Heart left ventricle (tissue), 16 donors: Measurements from ENCODE around the gene HSPA12A. TPM values are rescaled to one million over a fixed set of nuclear protein-coding genes. Genes with fewer than 3 reads are reported as not detected.

Experiments
- ATAC-seq, 4 donors: fragments of 200-7000 bp; cut with Tn5 transposase; one replicate each; pipeline ENCODE4 v1.9.1; 2020 to 2022; ENCODE audit warnings: moderate library complexity in 4 of 4, mild to moderate bottlenecking in 3 of 4, moderate number of reproducible peaks in 1 of 4
- DNase-seq, 5 donors: peaks; one replicate each; pipeline ENCODE4 v3.0.0-alpha.2; 2020
- H3K27ac ChIP-seq, 12 donors: fragments of 200-600 bp; sonication (generic) in 4 of 12; one replicate each; pipeline versions ENCODE4 v1.5.0 to v1.8.0; 2016 to 2022; ENCODE audit warnings: mild to moderate bottlenecking in 2 of 12
- H3K27me3 ChIP-seq, 9 donors: fragments of 200-600 bp; sonication (generic) in 2 of 9; one replicate each; pipeline versions ENCODE4 v1.5.1 to v1.8.0; 2016 to 2022; ENCODE audit warnings: mild to moderate bottlenecking in 3 of 9
- H3K36me3 ChIP-seq, 9 donors: fragments of 200-600 bp; sonication (generic) in 2 of 9; one replicate each; pipeline versions ENCODE4 v1.5.0 to v1.8.0; 2018 to 2022; ENCODE audit warnings: mild to moderate bottlenecking in 2 of 9
- H3K4me1 ChIP-seq, 12 donors: fragments of 200-600 bp; sonication (generic) in 4 of 12; one replicate each; pipeline versions ENCODE4 v1.5.0 to v1.8.0; 2016 to 2022; ENCODE audit warnings: mild to moderate bottlenecking in 3 of 12
- H3K4me3 ChIP-seq, 12 donors: fragments of 200-600 bp; sonication (generic) in 4 of 12; one replicate each; pipeline versions ENCODE4 v1.5.0 to v1.8.0; 2017 to 2022; ENCODE audit warnings: mild to moderate bottlenecking in 9 of 12, moderate library complexity in 4 of 12
- H3K9me3 ChIP-seq, 12 donors: fragments of 200-600 bp; sonication (generic) in 4 of 12; one replicate each; pipeline versions ENCODE4 v1.5.0 to v1.8.0; 2016 to 2022; ENCODE audit warnings: mild to moderate bottlenecking in 1 of 12
- POLR2A ChIP-seq, 2 donors: fragments of 450-650 bp; IDR thresholded peaks; one replicate each; pipeline ENCODE4 v1.6.1; 2017; ENCODE audit warnings: antibody characterized with exemption in 2 of 2, mild to moderate bottlenecking in 2 of 2, moderate library complexity in 2 of 2
- WGBS, 4 donors: extraction: QIAGEN DNeasy Blood & Tissue Kit in 2 of 4; methylation state at CpG; one replicate each; pipeline versions ENCODE4 v1.1.5 to v1.1.7; 2013 to 2018; 5-methylcytosine and 5-hydroxymethylcytosine counted together
- intact Hi-C, 10 donors: fragments of 100-400 bp; cut with DNase I; formaldehyde crosslinking; loops; one replicate each; pipeline versions ENCODE4 v1.11.1 to v1.14.2; 2022
- polyA plus RNA-seq, 2 donors: library from polyadenylated mRNA; stranded (reverse); fragments of 200-250 nt; gene quantifications; one replicate each; pipeline ENCODE4 v1.2.3, GENCODE V29; 2013
- total RNA-seq, 9 donors: library from RNA; depleted of rRNA in 2 of 9; stranded (reverse); fragments of >200 nt in 2 of 9; fragmentation: NEBNext Ultra II Directional in 3 of 9; extraction: Animal tissue kit (Norgen Biotek cat#: 25700) in 3 of 9; gene quantifications; one replicate each; pipeline versions ENCODE4 v1.1.0 to v1.2.4, GENCODE V29; 2016 to 2023
- TF ChIP-seq, protein P1 (sequence below), 12 donors: fragments of 200-600 bp; sonication (generic) in 4 of 12; IDR thresholded peaks; one replicate each; pipeline versions ENCODE4 v1.5.0 to v1.8.0; 2018 to 2022; ENCODE audit warnings: antibody characterized with exemption in 12 of 12, mild to moderate bottlenecking in 5 of 12
- donor health status: ischemic (EF 13 %, LVEDD 7.1; RV severe dilation, severe dysfunction).
- donor health status: healthy with polysubstance abuse.
- donor health status: DM: no; HTN: yes; CAD: no.
- donor health status: DM: no; HTN: no; CAD: no.
- donor health status: ischemic (EF 25% LVEDD 6.9; RV normal size, moderate dysfunction).
- donor health status: ischemic (EF 25% LVEDD 5.7; RV mildly dilated, moderate dysfunction).
- donor health status: healthy.
- donor health status: DM: yes; HTN: yes; CAD: no.
- donor health status: ischemic (EF 35%, LVEDD 5.7; RV mildly dilated, moderate dysfunction).
- donor health status: nonischemic (EF 11% LVEDD 7.7; RV severe dilation, severe dysfunction).
- donor health status: DM: yes; HTN: yes; CAD: no.
- donor health status: PGD.
- donor health status: ischemic (EF 29% LVEDD 5.4; RV normal size, mild dysfunction).
- donor health status: nonischemic (EF 23%, LVEDD 6.1; RV moderate dilation, normal function).

HSPA12A gene
- total and polyA plus RNA-seq, 11 donors: 4.7 to 17.0 (median 13.5) TPM

DNA sequence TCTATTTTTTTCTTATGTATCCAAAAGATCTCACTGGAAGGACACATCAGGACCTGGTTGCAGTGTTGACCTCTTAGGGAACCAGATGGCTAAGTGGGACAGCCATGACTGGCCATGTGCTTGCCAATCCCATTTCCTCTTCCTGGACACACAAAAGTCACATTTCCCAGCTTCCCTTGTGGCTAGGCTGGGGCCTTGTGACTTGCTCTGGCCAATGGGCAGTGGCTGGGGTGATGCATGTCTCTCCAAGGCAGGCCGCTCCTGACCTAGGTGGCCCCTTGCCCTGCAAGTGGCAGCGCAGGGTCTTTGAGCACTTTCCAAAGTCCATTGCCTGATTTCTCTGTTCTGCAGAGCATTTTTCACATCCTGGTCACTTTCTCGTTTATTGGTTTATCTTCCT is 41.7 kb upstream of the HSPA12A start:
- TF ChIP-seq, protein P1, sequence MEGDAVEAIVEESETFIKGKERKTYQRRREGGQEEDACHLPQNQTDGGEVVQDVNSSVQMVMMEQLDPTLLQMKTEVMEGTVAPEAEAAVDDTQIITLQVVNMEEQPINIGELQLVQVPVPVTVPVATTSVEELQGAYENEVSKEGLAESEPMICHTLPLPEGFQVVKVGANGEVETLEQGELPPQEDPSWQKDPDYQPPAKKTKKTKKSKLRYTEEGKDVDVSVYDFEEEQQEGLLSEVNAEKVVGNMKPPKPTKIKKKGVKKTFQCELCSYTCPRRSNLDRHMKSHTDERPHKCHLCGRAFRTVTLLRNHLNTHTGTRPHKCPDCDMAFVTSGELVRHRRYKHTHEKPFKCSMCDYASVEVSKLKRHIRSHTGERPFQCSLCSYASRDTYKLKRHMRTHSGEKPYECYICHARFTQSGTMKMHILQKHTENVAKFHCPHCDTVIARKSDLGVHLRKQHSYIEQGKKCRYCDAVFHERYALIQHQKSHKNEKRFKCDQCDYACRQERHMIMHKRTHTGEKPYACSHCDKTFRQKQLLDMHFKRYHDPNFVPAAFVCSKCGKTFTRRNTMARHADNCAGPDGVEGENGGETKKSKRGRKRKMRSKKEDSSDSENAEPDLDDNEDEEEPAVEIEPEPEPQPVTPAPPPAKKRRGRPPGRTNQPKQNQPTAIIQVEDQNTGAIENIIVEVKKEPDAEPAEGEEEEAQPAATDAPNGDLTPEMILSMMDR (IDR thresholded peaks at IDR 0.05): no peak
- no peak for TF ChIP-seq POLR2A (IDR thresholded peaks at IDR 0.05)
- ATAC-seq (no peak), DNase-seq (no peak)
- Histone ChIP-seq H3K4me3 (no peak overlapping the region), H3K4me1 (peaks cover 0 to 9% (median 4%) of the 10 kb centered on the region in 12 donors), H3K27me3 (no peaks in the 10 kb centered on the region), H3K9me3 (no peaks in the 10 kb centered on the region), H3K36me3 (no peaks in the 10 kb centered on the region), H3K27ac (no peak overlapping the region)
- intact Hi-C loops: loop anchor here in 1 of 10 donors (2.0 kb wide), 1 partner anchor 103 kb away; no protein-coding TSS in a partner anchor
- 92 to 95% (median 94%) methylated on average over 3 of the region's 3 CpGs for WGBS, 4 donors

DNA sequence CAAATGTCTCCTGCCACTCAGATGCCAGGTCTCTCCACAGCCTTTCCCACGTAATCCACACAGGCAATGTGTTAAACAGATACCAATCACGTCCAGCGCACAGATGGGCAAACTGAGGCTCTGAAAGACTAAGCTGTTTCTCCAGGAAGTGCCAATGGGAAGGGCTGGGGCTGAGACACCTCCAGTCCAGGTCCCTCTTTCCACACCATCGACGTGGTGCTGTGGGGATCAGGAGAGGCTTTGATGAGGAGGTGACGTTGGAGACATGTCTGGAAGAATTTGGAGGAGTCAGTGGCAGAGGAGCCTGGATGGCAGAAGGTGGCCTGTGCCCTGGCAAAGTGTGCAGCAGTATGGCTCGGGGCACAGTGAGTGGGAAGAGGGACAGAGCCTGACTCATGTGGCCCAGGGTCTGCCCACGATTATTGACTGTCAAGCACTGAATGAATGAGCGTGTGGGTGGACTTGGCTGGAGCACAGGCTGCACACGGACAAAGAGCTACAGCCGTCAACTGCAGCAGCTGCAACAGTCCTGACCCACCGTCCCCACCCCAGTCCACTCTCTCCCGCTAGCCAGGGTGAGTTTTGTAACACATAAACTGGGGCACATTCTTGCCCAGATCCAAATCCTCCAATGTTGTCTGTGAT is 40.8 kb upstream of the HSPA12A start:
- H3K27me3 ChIP-seq: no peaks in the 10 kb centered on the region
- H3K9me3 ChIP-seq: no peaks in the 10 kb centered on the region
- DNase-seq: peak in 2 of 5 donors; percentile 38 to 41
- peaks cover 0 to 6% (median 4%) of the 10 kb centered on the region in 12 donors for H3K4me1 ChIP-seq
- intact Hi-C loops: no loop called here
- no peak overlapping the region for H3K27ac ChIP-seq
- peak in 3 of 4 donors; percentile 29 to 64 (median 31) for ATAC-seq
- TF ChIP-seq, protein P1 (IDR thresholded peaks at IDR 0.05): no peak
- TF ChIP-seq POLR2A (IDR thresholded peaks at IDR 0.05): no peak
- H3K36me3 ChIP-seq: no peaks in the 10 kb centered on the region
- WGBS, 4 donors: 69 to 81% (median 76%) methylated on average over 13 of the region's 13 CpGs
- no peak overlapping the region for H3K4me3 ChIP-seq

DNA sequence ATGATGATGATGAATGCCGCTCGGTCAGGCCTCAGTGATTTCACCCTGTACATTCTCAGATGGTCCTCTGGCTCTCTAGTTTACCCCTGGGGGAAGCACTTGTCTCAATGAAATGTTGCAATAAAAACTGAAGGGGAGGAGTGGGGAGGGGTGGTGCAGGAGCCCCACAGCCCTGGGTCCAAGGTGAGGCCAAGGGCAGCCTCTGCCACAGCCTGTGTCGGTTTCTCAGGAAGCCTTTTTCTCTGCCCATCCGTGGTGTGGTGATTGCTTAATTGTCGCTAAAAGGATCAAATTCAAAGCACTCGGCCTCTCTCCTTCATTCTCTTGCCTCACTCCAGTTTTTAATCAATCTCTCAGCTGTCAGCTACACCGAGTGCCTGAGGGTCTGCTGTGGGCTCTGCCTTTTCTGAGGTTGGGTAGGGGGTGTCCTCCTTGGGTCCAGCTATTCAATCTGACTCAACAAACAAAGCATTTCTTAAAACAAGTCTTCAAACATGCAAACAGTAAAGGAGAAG is 39.1 kb upstream of the HSPA12A start:
- WGBS, 4 donors: 78 to 85% (median 84%) methylated on average over 7 of the region's 7 CpGs
- DNase-seq: no peak
- TF ChIP-seq POLR2A (IDR thresholded peaks at IDR 0.05): no peak
- TF ChIP-seq, protein P1 (IDR thresholded peaks at IDR 0.05): no peak

DNA sequence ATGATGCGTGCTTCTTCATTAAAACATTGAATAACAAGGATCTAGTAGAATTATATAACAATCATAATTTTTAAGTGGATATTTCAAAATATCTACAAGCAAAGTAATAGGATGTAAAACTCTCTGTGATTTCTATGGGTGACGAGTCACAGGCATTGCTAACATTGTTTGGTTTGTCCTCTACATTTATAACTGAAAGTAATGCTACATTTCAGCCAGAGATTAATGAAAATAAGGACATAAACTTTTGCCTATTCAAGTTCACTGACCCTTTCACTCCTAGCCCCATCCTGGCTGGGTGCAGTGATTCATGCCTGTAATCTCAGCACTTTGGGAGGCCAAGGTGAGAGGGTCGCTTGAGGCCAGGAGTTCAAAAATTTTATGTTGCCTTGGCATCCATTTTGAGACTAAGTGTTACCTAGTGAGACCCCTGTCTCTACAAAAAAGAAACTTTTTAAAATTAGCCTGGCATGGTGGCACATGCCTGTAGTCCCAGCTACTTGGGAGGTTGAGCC is 38.4 kb upstream of the HSPA12A start:
- H3K27ac ChIP-seq: no peak overlapping the region
- no peaks in the 10 kb centered on the region for H3K36me3 ChIP-seq
- H3K4me1 ChIP-seq: no peaks in the 10 kb centered on the region
- ATAC-seq (no peak), DNase-seq (no peak)
- TF ChIP-seq POLR2A (IDR thresholded peaks at IDR 0.05): no peak
- TF ChIP-seq, protein P1 (IDR thresholded peaks at IDR 0.05): no peak
- intact Hi-C loops: no loop called here
- WGBS, 4 donors: 78 to 97% (median 95%) methylated on average over 3 of the region's 3 CpGs
- H3K9me3 ChIP-seq: no peaks in the 10 kb centered on the region
- no peaks in the 10 kb centered on the region for H3K27me3 ChIP-seq
- H3K4me3 ChIP-seq: no peak overlapping the region

More for the DNA sequence above, 39.1 kb upstream of the HSPA12A start:
- no peak overlapping the region for H3K27ac ChIP-seq
- no peak overlapping the region for H3K4me3 ChIP-seq
- ATAC-seq: no peak
- H3K9me3 ChIP-seq: no peaks in the 10 kb centered on the region
- no peaks in the 10 kb centered on the region for H3K36me3 ChIP-seq
- H3K4me1 ChIP-seq: no peaks in the 10 kb centered on the region
- intact Hi-C loops: no loop called here
- H3K27me3 ChIP-seq: no peaks in the 10 kb centered on the region
